ENCODE data around the gene SORBS2. TPM values are rescaled to one million over a fixed set of nuclear protein-coding genes. Genes with fewer than 3 reads are reported as not detected.

SORBS2 gene
- total RNA-seq, 1 experiment from 2014 or later, result 9.7 TPM

- Histone ChIP-seq H3K9ac (ENCODE audit: extremely low read depth, insufficient read length, low read length) (no peak overlapping the region), H3K4me2 (ENCODE audit: insufficient read depth, insufficient read length, low read length) (no peak overlapping the region), H2AFZ (ENCODE audit: low read length) (no peak overlapping the region), H3K23me2 (ENCODE audit: insufficient read length, low read depth, low read length, poor library complexity, severe bottlenecking) (no peaks in the 10 kb centered on the region), H2BK5ac (ENCODE audit: insufficient read length, low read length) (no peak overlapping the region), H3K18ac (ENCODE audit: insufficient read length, low read depth, low read length) (no peak overlapping the region), H3K4me1 (ENCODE audit: insufficient read depth, low read length) (no peaks in the 10 kb centered on the region; the same call in 1 of the 2 replicates), H4K5ac (ENCODE audit: insufficient read length, low read depth, low read length) (no peak overlapping the region), H3K56ac (ENCODE audit: insufficient read length, low read depth, low read length) (no peak overlapping the region), H3T11ph (ENCODE audit: low read length) (no peak overlapping the region), H2BK15ac (ENCODE audit: low read depth, low read length) (no peak overlapping the region), H3K79me1 (ENCODE audit: insufficient read depth, low read depth, low read length, poor library complexity, severe bottlenecking) (no peaks in the 10 kb centered on the region), H2BK12ac (ENCODE audit: insufficient read length, low read depth, low read length) (no peak overlapping the region), H2AK5ac (ENCODE audit: insufficient read length, low read length) (no peak overlapping the region), H4K91ac (ENCODE audit: insufficient read length, low read depth, low read length) (no peak overlapping the region), H3K4ac (ENCODE audit: low read depth, low read length) (no peak overlapping the region), H3K27ac (ENCODE audit: insufficient read length, low read depth, low read length) (no peak overlapping the region), H2BK120ac (ENCODE audit: low read depth, low read length, poor library complexity, severe bottlenecking) (no peak overlapping the region), H4K8ac (replicated peaks; ENCODE audit: insufficient read length, low read depth, low read length) (no peak overlapping the region), H2BK20ac (ENCODE audit: low read depth, low read length, poor library complexity, severe bottlenecking) (no peak overlapping the region), H3K79me2 (ENCODE audit: insufficient read depth, low read length) (no peaks in the 10 kb centered on the region), H3K9me3 (ENCODE audit: control insufficient read depth, low read depth, low read length) (peaks cover 7% of the 10 kb centered on the region), H3K23ac (ENCODE audit: insufficient read length, low read depth, low read length) (no peak overlapping the region), H3K27me3 (ENCODE audit: insufficient read depth, low read length) (no peaks in the 10 kb centered on the region), H3K14ac (ENCODE audit: insufficient read depth, low read length) (no peak overlapping the region), H4K20me1 (ENCODE audit: control insufficient read depth, insufficient read depth, insufficient read length) (peaks cover 2% of the 10 kb centered on the region)
- Mint-ChIP-seq H3K36me3 (ENCODE audit: insufficient read depth in 1 of 3, low read depth in 3 of 3) (peaks cover 0 to 2% (median 2%) of the 10 kb centered on the region in 3 experiments; a peak in 3 of 7 replicates), H3K9me3 (peaks cover 0 to 7% of the 10 kb centered on the region in 2 experiments; a peak in 2 of 5 replicates), H3K27ac (no peak overlapping the region), H3K4me1 (peaks cover 9 to 16% of the 10 kb centered on the region in 2 experiments), H3K27me3 (ENCODE audit: low read depth) (no peaks in the 10 kb centered on the region), H3K4me3 (no peak overlapping the region)
- no peak for TF ChIP-seq CTCF (conservative IDR thresholded peaks at IDR 0.05)
- no peak for DNase-seq
- no CpG with 5 or more reads among the region's 1 CpG for whole genome bisulfite sequencing (ENCODE audit: extremely low coverage, insufficient read length, low lambda C conversion rate)
These were observed 14.4 kb upstream of the SORBS2 start for GRCh38 chr4:185826381-185826780.
